Stimulated activated CD4-positive, alpha-beta T cell treated with anti-CD3 and anti-CD28 coated beads, Interleukin-4, amount 100 ng/mL, for 4 hours (primary cell): Measurements from ENCODE around the gene ENTPD6.
"Not testable (repeated sequence)": the region's sequence is repeated elsewhere in the genome, so short reads cannot be mapped to it uniquely, and the experiment has no call there.

Experiments used
- DNase-seq, 2 experiments: peaks; one replicate each; pipeline ENCODE4 v3.0.0-alpha.2; 2020

ENTPD6 gene

DNA sequence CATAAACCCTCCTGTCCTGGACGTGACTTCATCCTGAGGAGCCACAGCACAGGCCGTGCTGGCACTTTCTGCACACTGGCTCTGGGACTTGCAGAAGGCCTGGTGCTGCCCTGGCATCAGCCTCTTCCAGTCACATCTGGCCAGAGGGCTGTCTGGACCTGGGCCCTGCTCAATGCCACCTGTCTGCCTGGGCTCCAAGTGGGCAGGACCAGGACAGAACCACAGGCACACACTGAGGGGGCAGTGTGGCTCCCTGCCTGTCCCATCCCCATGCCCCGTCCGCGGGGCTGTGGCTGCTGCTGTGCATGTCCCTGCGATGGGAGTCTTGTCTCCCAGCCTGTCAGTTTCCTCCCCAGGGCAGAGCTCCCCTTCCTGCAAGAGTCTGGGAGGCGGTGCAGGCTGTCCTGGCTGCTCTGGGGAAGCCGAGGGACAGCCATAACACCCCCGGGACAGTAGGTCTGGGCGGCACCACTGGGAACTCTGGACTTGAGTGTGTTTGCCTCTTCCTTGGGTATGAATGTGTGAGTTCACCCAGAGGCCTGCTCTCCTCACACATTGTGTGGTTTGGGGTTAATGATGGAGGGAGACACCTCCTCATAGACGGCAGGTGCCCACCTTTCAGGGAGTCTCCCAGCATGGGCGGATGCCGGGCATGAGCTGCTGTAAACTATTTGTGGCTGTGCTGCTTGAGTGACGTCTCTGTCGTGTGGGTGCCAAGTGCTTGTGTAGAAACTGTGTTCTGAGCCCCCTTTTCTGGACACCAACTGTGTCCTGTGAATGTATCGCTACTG, 30.3 kb downstream of the ENTPD6 start:
- no peak for DNase-seq

DNA sequence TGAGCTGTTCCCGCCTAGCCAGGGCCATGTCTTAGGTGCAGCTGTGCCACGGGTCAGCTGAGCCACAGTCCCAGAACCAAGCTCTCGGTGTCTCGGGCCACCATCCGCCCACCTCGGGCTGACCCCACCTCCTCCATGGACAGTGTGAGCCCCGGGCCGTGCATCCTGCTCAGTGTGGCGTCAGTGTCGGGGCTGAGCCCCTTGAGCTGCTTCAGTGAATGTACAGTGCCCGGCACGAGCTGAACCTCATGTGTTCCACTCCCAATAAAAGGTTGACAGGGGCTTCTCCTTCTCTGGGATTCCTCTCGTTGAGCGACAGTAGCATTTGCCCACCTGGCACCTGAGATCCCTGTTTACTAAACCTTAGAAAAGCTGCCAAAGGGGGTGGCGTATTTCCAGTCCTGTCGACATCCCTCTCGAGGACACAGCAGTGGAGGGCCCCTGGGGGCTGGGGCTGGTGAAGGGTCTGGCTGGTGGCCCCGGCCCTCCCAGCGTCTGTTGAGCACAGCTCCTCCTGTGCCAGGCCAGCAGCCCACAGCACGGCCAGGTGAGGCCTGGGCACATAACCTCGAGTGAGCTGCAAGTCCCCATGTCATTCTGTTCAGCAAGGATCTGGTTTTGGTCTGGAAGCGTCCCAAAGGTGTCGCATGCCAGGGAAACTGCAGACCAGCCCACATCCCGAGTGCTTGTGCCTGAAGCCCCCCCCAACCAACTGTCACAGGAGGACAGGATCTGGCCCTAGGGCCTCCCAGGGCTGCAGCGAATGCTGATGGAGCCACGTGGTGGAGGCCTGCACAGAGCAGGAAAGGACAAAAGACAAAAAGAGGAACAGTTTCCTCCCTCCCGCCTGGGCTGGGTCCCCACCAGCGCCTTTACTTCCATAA, 31.2 kb downstream of the ENTPD6 start:
- DNase-seq, result no peak

DNA sequence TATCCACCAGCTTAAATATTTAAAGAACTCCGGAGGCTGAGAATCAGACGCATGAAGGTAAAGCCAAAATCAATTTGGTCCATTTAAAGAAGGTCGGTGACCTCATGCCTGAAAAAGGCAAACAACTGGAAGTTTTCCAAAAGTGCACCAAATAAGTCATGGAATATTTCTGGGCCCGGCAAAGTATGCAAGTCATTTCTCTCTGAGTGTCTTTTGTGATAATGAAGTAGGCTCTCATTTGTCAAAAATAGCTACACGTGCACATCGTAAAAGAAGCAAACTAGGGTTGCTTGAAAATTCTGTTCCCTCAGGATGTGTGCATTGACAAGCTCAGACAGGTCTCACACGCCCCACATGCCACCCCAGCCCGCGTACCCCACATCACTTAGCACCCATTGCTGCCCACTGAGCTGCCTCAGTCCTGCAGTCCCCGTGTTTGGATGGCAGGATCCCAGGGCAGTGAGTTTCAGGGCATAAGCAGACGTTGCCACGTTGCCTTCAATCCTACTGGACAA, 31.9 kb downstream of the ENTPD6 start:
- DNase-seq, result no peak

DNA sequence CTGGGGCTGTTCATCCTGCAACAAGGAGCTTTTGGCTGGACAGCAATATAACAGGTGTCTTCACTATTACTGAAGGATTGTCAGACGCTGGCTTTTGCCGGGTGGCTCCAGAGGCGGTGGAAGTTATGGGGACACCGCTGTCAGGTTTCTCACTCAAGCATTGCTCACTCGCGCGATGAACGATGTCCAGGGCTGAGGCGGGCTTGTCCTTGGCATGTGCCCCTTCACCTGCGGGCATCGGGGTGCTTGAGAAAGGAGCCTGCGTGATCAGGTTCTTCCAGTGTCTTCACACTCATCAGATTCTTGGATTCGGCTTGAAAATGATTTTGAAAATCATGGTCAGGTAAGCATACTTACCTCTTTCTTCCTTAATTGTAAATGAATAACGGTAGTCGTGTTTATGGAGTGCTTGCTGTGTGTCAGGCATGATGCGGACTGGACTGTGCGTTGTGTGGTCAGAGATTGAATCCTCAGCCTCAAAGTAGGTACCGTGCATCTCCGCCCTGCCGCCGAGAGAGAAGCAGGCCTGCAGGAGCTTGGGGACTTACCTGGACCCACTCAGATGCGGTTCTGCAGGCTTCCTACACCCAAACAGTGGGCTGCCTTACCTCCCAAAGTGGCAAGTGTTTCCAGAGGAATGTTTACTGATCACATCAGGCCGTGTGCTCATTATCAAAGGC, 34.1 kb downstream of the ENTPD6 start:
- no peak for DNase-seq

DNA sequence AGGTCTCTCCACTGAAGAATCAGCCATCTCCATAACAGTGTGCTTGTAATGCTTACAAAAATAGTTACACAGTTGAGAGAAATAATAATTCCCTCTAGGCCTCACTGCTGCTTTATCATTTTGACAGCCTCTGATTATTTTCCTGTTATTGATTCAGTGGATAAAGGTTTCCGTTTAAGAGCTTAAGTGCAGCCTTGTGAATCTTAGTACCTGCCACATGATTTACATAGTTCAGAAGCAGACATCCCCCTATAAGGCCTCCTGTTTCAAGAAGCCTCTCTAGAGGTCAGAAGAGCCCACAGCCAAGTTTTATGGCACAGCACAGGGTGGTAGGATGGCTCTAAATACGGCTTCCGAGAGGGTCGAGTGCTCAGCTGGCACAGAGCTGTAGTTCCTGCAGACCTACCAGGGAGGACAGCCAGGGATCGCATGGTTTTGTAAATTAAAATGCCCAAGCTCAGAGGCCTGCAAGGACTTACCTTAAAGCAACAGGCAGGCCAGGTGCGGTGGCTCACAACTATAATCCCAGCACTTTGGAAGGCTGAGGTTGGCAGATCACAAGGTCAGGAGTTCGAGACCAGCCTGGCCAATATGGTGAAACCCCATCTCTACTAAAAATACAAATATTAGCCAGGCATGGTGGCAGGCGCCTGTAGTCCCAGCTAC, 34.8 kb downstream of the ENTPD6 start:
- DNase-seq, result no peak

DNA sequence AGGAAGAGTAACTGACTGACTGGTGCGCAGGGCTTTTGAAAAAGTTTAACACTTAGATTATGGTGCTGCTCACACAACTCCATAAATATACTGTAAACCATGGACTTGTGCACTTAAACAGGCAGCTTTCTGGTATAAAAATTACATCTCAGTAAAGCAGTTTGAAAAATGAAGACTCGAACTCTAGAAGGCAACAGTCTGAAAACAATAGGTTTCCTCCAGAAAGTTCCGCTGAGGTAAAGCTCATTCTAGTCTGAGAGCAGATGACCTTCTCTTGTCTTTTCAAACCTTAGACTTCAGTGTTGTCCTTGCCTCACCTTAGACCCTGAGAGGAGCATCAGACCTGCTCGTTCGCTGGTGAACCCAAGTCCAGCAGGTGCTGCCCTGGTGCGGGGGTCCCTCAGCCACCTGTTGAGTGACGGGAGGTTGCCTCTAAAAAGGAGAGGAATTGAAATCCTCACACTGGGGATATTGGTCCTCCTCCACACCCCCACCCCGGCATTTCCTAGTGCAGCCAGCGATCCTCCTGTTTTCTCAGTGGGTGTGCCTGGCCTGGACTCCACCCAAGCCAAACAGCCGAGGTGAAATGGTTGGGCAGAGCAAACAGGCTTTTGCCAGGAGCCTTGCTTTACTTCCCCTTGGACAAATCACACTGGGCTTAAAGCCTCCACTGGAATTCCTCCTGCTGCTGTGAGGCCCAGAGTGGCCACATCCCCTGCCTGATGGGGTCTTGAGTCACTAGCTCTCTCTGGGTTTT, 37.7 kb downstream of the ENTPD6 start:
- DNase-seq, result no peak

DNA sequence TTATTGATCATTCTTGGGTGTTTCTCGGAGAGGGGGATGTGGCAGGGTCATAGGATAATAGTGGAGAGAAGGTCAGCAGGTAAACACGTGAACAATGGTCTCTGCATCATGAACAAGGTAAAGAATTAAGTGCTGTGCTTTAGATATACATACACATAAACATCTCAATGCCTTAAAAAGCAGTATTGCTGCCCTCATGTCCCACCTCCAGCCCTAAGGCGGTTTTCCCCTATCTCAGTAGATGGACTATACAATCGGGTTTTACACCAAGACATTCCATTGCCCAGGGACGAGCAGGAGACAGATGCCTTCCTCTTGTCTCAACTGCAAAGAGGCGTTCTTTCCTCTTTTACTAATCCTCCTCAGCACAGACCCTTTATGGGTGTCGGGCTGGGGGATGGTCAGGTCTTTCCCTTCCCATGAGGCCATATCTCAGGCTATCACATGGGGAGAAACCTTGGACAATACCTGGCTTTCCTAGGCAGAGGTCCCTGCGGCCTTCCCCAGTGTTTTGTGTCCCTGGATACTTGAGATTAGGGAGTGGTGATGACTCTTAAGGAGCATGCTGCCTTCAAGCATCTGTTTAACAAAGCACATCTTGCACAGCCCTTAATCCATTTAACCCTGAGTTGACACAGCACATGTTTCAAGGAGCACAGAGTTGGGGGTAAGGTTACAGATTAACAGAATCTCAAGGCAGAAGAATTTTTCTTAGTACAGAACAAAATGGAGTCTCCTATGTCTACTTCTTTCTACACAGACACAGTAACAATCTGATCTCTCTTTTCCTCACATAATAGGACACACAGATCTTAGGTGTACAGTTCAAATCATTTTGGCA, 38.7 kb downstream of the ENTPD6 start:
- DNase-seq, result not testable (repeated sequence)

DNA sequence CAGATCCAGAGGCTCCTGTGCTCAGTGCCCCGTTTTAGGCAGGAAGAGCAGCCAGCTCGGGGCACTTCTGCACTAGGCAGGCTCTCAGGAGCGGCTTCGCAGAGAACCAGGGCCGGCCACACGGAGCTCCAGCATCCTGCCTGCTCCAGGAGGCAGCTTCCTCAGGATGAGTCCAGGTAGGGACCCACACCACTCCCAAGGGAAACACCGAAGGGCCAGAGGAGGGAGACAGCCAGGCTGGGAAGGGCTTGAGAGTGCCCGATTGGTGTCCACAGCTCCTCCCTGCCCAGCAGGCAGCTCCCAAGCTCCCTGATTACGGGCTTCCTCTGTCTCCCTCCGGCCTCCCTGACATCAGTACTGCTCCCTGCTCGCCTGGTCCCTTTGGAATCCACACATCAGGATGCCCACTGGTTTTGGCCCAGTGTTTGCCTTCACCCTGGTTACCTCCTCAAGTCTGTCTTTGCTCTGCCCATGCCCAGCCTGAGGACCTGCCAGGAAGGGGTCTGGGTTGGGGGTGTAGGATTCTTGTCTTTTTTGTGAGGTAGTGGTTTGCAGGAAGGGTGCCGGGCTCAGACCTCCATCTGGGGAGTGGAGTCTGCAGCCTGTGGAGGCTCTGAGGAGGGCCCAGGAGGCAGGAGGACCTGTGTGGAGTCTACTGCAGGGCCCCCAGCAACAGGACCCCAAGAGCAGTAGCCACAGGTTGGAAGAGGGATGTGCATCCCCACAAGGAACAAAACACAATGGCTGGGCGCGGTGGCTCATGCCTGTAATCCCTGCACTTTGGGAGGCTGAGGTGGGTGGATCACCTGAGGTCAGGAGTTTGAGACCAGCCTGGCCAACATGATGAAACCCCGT, 41.2 kb downstream of the ENTPD6 start:
- DNase-seq, result no peak

DNA sequence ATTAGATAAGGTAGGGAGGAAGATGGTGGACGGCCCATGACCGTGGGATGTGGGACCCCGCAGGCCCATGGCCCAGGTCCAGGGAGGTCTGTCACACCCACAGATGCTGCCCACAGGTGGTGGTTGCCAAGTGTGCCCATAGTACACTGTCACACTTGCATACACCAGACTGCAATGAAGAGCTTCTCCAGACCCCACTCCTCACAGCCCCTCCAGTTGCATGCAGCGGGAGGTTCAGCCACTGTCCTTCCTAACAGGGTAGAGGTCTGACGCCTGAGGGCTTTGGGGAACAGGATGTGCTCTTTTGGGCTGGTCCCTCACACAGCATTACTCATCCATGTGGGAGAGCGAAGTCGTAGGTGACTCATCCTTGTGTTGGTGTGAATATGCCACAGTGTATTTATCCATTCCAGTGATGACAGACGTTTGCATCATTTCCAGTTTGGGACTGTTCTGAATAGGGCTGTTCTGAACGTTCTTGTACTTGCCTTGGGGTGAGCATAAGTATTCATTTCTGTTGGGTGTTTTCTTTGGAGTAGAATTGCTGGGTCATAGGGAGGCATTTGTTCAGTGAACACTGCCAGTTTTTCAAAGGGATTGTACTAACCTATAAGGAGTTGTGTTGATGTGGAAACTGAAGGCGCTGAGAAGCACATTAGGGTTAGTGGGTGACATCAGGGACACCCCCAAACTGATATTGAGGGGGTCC, 42.3 kb downstream of the ENTPD6 start:
- DNase-seq, result peak; percentile 32 to 66

DNA sequence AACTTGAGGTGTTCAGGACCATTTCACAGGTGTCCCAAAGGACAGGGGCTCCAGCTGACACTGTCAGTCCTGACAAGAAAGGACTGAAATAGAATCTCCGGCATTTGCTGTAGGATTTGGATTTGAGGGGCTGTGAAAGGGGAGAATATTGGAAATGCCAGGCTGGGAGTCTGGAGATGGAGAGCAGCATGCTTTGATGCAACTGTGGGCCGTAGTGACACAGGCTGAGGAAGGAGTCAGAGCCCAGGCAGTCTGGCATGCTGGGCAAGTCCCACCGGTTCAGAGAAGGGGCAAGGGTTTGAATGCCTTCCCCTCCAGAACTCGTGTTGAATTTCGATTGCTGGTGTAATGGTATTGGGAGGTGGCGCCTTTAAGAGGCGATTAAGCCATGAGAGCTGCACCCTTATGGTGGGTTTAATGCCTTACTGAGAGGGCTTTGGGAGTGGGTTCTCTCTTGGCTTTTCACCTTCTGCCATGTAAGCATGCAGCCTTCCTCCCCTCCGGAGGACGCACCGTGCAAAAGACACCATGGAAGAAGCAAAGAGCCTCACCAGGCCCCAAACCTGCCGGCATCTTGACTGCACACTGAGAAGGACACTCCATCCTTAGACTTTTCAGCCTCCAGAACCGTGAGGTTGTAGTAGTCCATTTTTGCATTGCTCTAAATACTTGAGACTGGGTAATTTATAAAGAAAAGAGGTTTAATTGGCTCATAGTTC, 43.0 kb downstream of the ENTPD6 start:
- no peak for DNase-seq

DNA sequence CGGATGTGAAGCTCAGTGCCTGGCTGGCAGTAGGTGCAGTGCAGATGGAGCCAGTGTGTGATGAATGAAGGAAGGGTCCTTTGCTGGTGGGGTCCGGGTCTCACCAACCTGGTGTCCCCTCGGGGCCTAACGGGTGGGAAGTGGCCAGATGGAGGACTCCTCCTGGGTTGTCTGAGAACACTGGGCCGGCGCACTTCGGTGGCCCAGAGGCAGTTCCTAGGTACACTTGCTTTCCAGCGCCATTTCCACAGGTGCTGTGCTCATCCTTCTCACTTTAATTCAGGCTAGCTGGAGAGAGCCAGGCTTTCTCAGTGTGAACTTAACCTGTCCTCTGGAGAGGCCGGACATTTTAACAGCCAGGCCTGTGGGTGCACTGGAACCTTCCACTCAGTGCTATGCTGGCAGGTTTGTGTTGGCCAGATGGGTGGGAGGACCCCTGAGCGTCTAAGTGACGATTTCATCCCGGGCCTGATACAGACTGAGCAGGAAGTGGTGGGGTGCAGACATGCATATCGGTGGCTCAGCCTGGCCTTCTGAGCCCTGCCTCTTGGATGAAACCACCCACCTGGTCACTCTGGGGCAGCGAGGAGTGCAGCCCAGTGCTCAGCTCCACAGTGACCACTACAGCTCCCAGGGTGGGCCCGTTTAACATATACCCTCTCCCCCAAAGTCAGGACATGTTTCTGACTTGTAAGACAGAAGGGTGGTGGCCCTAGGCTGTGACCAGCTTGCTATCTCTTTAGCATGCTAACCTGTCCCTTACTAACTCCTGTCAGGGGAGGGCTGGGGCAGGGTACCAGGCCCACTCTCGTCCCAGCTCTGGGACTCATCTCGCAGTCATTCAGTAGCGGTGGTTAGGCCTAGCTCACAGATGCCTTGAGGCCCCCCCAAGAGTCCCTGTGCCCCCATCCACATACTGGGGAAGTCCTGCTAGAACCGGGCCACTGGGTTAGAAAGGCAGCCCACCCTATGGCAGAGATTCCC, 44.2 kb downstream of the ENTPD6 start:
- DNase-seq, result no peak

DNA sequence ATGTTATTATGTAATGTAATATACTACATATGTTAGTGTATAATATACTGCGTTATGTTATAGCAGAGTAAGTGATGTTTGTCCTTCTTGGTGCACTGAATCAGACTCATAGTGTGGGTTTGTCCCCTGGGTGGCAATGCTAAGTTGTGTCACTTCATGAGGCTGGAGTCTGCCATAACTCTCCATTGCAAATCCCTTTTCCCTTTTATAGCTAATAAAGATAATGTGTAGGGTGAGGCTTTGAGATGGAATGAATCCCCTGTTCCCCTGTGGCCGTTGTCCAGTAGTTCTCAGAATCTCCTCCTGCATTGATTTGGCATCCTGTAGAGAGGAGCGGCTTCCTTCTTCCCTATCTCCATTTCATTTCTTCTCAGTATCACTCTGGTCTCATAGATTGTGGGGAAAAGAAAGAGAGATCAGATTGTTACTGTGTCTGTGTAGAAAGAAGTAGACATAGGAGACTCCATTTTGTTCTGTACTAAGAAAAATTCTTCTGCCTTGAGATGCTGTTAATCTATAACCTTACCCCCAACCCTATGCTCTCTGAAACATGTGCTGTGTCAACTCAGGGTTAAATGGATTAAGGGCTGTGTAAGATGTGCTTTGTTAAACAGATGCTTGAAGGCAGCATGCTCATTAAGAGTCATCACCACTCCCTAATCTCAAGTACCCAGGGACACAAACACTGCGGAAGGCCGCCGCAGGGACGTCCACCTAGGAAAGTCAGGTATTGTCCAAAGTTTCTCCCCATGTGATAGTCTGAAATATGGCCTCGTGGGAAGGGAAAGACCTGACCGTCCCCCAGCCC, 45.5 kb downstream of the ENTPD6 start:
- DNase-seq, result not testable (repeated sequence)

DNA sequence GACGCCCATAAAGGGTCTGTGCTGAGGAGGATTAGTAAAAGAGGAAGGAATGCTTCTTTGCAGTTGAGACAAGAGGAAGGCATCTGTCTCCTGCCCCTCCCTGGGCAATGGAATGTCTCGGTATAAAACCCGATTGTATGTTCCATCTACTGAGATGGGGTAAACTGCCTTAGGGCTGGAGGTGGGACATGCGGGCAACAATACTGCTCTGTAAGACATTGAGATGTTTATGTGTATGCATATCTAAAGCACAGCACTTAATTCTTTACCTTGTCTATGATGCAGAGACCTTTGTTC, 46.1 kb downstream of the ENTPD6 start:
- not testable (repeated sequence) for DNase-seq

DNA sequence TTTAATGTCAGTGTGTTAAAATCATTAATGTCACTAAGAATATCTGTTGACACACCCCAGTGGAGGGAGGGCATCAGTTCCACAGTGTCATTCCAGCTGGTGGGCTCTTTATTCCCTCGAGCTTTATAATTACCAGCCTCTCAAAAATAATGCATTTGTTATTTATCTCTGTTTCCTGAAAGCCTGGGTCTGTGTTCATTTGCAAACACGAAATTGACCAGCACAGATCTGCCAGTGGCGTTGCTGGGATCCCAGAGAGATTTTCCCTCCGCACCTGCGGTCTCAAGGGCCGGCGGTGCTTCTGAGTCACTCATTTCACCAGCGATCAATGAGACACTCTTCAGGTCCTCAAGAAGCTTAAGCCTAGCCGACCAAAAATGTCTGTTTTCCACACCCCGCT, 46.7 kb downstream of the ENTPD6 start:
- DNase-seq, result no peak

DNA sequence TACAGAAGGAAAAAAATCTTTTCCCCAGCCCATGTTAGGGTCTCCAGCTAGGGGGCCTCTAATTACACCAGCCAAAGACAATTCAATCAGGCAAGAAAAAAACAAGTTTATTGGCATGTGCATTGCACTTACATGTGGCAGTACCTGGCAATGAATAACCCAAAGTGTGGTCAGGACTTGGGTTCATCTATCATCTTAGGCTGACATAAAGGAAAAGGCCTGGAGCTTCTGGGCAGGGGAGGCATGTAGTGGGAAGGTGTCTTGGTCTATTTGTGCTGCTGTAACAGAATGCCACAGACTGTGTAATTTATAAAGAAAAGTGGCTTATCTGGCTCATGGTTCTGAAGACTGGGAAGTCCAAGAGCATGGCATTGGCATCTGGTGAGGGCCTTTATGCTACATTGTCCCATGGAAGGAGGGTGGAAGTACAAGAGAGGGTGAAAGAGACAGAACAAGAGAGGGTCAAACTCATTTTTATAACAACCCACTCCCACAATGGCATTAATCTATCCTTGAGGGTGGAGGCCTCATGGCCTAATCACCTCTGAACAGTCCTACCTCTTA, 48.0 kb downstream of the ENTPD6 start:
- no peak for DNase-seq

DNA sequence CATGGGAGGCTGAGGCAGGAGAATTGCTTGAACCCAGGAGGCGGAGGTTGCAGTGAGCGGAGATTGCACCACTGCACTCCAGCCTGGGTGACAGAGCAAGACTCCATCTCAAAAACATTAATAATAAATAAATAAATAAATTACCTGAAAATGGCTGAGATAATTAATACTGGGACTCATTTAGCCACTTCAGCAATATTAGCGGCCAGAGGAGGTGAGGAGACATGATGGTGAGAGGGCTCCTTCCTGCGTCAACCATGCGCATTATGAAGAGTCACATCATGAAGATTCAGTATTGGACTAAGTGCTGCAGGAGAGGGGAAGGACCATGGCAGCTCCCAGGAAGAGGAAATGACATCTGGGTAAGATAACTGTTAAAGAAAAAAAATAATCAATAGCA, 49.5 kb downstream of the ENTPD6 start:
- no peak for DNase-seq
